Fibroblast of the aortic adventitia (primary cell): ENCODE results near the gene PAPPA. TPM values are rescaled to one million over a fixed set of nuclear protein-coding genes. Genes with fewer than 3 reads are reported as not detected.

Experiments
- DNase-seq: peaks from one replicate; pipeline ENCODE4 v3.0.0-alpha.2; 2010; ENCODE audit warnings: low read depth
- H3K4me3 ChIP-seq: 2 replicates; pipeline ENCODE4 v1.5.1; 2011; ENCODE audit warnings: low read depth, mild to moderate bottlenecking, control low read depth, low read length, moderate library complexity
- CTCF ChIP-seq: IDR thresholded peaks from 2 replicates; pipeline ENCODE4 v1.5.1; 2011; ENCODE audit warnings: mild to moderate bottlenecking, low read length, control low read depth, inconsistent platforms; ENCODE audit not compliant: insufficient read depth
- total RNA-seq: library from RNA; depleted of rRNA; stranded (reverse); fragments of >200 nt; gene quantifications from 2 replicates; pipeline ENCODE4 v1.2.3, GENCODE V29; 2012; ENCODE audit warnings: low replicate concordance

Gene PAPPA
- total RNA-seq, 1 donor, result 80.5 TPM

GRCh38 chr9:116422119-116422979, 268.8 kb downstream of the PAPPA start:
- no peak overlapping the region for H3K4me3 ChIP-seq
- TF ChIP-seq CTCF, result no peak
- no peak for DNase-seq

GRCh38 chr9:116423149-116423548, 269.6 kb downstream of the PAPPA start:
- DNase-seq, result no peak
- no peak overlapping the region for H3K4me3 ChIP-seq
- no peak for TF ChIP-seq CTCF

GRCh38 chr9:116425244-116425643, 271.7 kb downstream of the PAPPA start:
- H3K4me3 ChIP-seq, result no peak overlapping the region
- DNase-seq, result no peak
- no peak for TF ChIP-seq CTCF

GRCh38 chr9:116430849-116431248, 277.3 kb downstream of the PAPPA start:
- no peak for TF ChIP-seq CTCF
- H3K4me3 ChIP-seq, result no peak overlapping the region

GRCh38 chr9:116432051-116432450, 278.5 kb downstream of the PAPPA start:
- TF ChIP-seq CTCF, result no peak
- H3K4me3 ChIP-seq, result no peak overlapping the region
- no peak for DNase-seq

More at GRCh38 chr9:116430849-116431248, 277.3 kb downstream of the PAPPA start:
- no peak for DNase-seq

GRCh38 chr9:116434314-116434713, 280.7 kb downstream of the PAPPA start:
- no peak for TF ChIP-seq CTCF
- no peak for DNase-seq
- H3K4me3 ChIP-seq, result no peak overlapping the region

GRCh38 chr9:116435706-116436105, 282.1 kb downstream of the PAPPA start:
- no peak overlapping the region for H3K4me3 ChIP-seq
- TF ChIP-seq CTCF, result no peak
- no peak for DNase-seq
